HG02938 (cell line): ENCODE results near the gene RGS1.

Source experiments
- ATAC-seq: cut with Tn5 transposase; IDR thresholded peaks from one replicate; pipeline ENCODE4 v1.9.1; 2021; ENCODE audit warnings: mild to moderate bottlenecking, moderate library complexity; ENCODE audit not compliant: unreplicated experiment

The RGS1 gene

GRCh38 chr1:192609110-192610079 lies 33.8 kb downstream of the RGS1 start:
- ATAC-seq: peak; percentile 99

- ATAC-seq: no peak
Measured at GRCh38 chr1:192610112-192610889, 34.7 kb downstream of the RGS1 start.

GRCh38 chr1:192615055-192615454 lies 39.5 kb downstream of the RGS1 start:
- no peak for ATAC-seq

- ATAC-seq: no peak
Measured at GRCh38 chr1:192620071-192620635, 44.6 kb downstream of the RGS1 start.

GRCh38 chr1:192626366-192627179 lies 51.0 kb downstream of the RGS1 start:
- ATAC-seq: peak; percentile 84

- ATAC-seq: peak; percentile 51
Measured at GRCh38 chr1:192627901-192628300, 52.3 kb downstream of the RGS1 start.

- ATAC-seq: no peak
Measured at GRCh38 chr1:192628396-192629057, 53.0 kb downstream of the RGS1 start.

- no peak for ATAC-seq
Measured at GRCh38 chr1:192629612-192630011, 54.0 kb downstream of the RGS1 start.
